ENCODE results near the gene B4GALT3. TPM values are rescaled to one million over a fixed set of nuclear protein-coding genes. Genes with fewer than 3 reads are reported as not detected.

B4GALT3 gene
- total and polyA plus RNA-seq, 9 of the 15 experiments (the other 6 are each of a cell fraction or from before 2014, with no cell fraction given), result 31.2 to 103 (median 46.1) TPM

DNA sequence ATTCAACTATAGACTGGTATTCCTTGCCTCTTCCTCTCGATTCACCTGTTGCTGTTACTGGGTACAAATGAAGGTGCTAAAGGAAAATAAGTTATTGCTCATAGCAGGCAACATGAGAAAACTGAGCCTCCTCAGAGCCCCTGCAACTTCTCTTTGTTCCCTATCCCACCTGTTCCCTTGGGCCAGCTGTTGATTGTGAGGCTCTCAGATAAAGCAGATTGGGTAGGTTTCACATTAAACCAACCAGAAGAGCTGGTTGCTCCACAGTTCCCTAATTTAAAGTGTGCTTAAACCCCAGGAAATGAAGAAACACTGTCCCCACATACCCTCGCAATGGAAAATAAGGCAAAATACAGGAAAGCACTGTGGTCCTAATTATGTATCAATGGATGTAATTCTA is 49.7 kb downstream of the B4GALT3 start:
- no peak overlapping the region for H3K4me2 ChIP-seq (ENCODE audit: insufficient read depth, low read length)
- no peaks in the 10 kb centered on the region for H3K27me3 ChIP-seq (ENCODE audit: control insufficient read depth in 2 of 2, insufficient read depth in 2 of 2, low read length in 2 of 2)
- in situ Hi-C loops (cut with MboI), result no loop called here
- peaks cover 3% of the 10 kb centered on the region; the same call in 1 of the 2 replicates for H4K20me1 ChIP-seq (replicated peaks; ENCODE audit: control insufficient read depth, insufficient read depth, low read length)
- 81% methylated on average over 2 of the region's 2 CpGs for WGBS (ENCODE audit: insufficient coverage, low coverage, missing lambda C conversion rate)
- H3K36me3 ChIP-seq (ENCODE audit: control insufficient read depth, insufficient read depth, low read length), result peaks cover 69% of the 10 kb centered on the region
- BruUV-seq (replicated peaks), result no TSS peak
- H3K27ac ChIP-seq (ENCODE audit: extremely low read depth, low read depth, low read length), result no peak overlapping the region
- H2AFZ ChIP-seq (ENCODE audit: low read depth, low read length), result no peak overlapping the region
- H3K9ac ChIP-seq (ENCODE audit: insufficient read depth in 1 of 2, low read depth in 2 of 2, low read length in 2 of 2), result no peak overlapping the region
- peaks cover 40% of the 10 kb centered on the region for H3K79me2 ChIP-seq (ENCODE audit: control insufficient read depth, insufficient read depth, low read length)
- FAIRE-seq (no peak), DNase-seq (ENCODE audit: extremely low read depth in 1 of 4, low spot score in 3 of 4) (no peak), ATAC-seq (no peak)
- TF ChIP-seq SREBF2 (CRISPR knock-in tag; IDR thresholded peaks at IDR 0.05) (no peak), HCFC1 (IDR thresholded peaks at IDR 0.05; ENCODE audit: low read depth, low read length) (no peak), ZNF175 (CRISPR knock-in tag; IDR thresholded peaks at IDR 0.05; ENCODE audit: low read depth) (no peak), FOXP1 (CRISPR knock-in tag; IDR thresholded peaks at IDR 0.05) (no peak), ZNF274 (IDR thresholded peaks at IDR 0.05; ENCODE audit: borderline replicate concordance, low read depth, low read length) (no peak), NBN (IDR thresholded peaks at IDR 0.05; ENCODE audit: low read depth) (no peak), ZNF551 (CRISPR knock-in tag; IDR thresholded peaks at IDR 0.05) (no peak), ZNF444 (CRISPR knock-in tag; IDR thresholded peaks at IDR 0.05) (no peak)
- POLR2A ChIA-PET, result interaction anchor here (0.9 to 3.1 kb wide), 4 partner anchors 11 to 82 kb away, joined by 3 to 39 read pairs (median 4); partner anchors contain the start of genes NIT1, PFDN2 and USF1
- intact Hi-C loops (cut with micrococcal nuclease), result no loop called here
- CTCF ChIA-PET (ENCODE audit: low intra/inter-chr PET ratio), result no interaction called here
- H3K9me1 ChIP-seq (ENCODE audit: control insufficient read depth, insufficient read depth, low read length), result no peaks in the 10 kb centered on the region
- H3K9me3 ChIP-seq (replicated peaks; ENCODE audit: control insufficient read depth, insufficient read depth, low read depth, low read length), result no peaks in the 10 kb centered on the region
- H3K4me1 ChIP-seq (replicated peaks in 1 of 2; ENCODE audit: control insufficient read depth in 2 of 2, insufficient read depth in 2 of 2, low read length in 2 of 2), result peaks cover 3 to 15% of the 10 kb centered on the region in 2 experiments; a peak in 3 of 5 replicates
- no peak overlapping the region for H3K4me3 ChIP-seq

Data from K562 (cell line).